ENCODE measurements around the gene PIGC.

DNA sequence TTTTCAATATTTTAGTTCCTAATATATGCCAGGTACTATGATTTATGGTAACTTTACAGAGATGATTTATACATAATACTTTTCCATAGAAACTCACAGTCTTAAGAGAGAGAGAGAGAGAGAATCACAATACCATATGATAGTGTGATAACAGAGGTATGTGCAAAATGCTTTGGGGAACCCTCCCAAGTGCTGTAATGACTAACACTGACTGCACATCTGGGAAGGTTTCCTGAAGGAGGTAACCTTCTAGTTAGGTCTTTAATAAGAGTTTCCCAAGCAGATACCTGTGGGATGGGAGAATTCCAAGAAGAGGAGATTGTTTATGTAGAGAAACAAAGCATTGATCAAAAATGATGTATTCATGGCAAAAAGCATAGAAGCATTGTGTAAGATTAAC lies 34.6 kb upstream of the PIGC start:
- TF ChIP-seq, protein P1, sequence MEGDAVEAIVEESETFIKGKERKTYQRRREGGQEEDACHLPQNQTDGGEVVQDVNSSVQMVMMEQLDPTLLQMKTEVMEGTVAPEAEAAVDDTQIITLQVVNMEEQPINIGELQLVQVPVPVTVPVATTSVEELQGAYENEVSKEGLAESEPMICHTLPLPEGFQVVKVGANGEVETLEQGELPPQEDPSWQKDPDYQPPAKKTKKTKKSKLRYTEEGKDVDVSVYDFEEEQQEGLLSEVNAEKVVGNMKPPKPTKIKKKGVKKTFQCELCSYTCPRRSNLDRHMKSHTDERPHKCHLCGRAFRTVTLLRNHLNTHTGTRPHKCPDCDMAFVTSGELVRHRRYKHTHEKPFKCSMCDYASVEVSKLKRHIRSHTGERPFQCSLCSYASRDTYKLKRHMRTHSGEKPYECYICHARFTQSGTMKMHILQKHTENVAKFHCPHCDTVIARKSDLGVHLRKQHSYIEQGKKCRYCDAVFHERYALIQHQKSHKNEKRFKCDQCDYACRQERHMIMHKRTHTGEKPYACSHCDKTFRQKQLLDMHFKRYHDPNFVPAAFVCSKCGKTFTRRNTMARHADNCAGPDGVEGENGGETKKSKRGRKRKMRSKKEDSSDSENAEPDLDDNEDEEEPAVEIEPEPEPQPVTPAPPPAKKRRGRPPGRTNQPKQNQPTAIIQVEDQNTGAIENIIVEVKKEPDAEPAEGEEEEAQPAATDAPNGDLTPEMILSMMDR (conservative IDR thresholded peaks at IDR 0.05 in 1 of 2, IDR thresholded peaks at IDR 0.05 in 1 of 2; ENCODE audit: extremely low read depth in 1 of 2, insufficient read depth in 1 of 2, low read depth in 1 of 2, low read length in 2 of 2) = no peak
- no peak for TF ChIP-seq EZH2 (IDR thresholded peaks at IDR 0.05; ENCODE audit: borderline replicate concordance, low read length)

All from mammary epithelial cell (primary cell).